ENCODE measurements around the gene MAGI2.

DNA sequence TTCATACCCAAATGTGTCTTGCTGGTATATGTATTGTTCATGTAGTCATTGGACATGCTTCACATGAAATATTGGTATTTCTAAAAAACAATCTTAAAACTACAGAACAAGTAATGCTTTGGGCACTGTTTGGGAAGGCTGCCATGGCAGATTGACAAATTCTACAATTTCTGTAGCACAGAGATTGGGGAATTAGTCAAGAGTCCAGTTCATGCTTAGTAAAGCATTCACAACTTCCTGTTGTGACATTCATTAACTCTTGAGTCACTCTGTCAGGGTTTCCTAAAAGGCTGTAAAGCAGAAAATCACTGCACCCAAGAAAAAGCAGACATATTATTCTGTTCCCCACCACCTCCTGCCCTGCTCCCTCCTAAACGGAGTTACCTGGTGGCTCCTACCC, 1256.0 kb downstream of the MAGI2 start:
- TF ChIP-seq CTCF (IDR thresholded peaks at IDR 0.05) (no peak), EP300 (IDR thresholded peaks at IDR 0.05) (no peak), POLR2AphosphoS5 (IDR thresholded peaks at IDR 0.05) (no peak)
